GM18508 (cell line): ENCODE results near the gene LCE2B.

Source experiments
- ATAC-seq: cut with Tn5 transposase; IDR thresholded peaks from one replicate; pipeline ENCODE4 v1.9.1; 2021; ENCODE audit warnings: moderate number of reproducible peaks; ENCODE audit not compliant: insufficient read depth, unreplicated experiment

LCE2B gene

GRCh38 chr1:152725261-152725660 lies 39.3 kb downstream of the LCE2B start:
- no peak for ATAC-seq

DNA sequence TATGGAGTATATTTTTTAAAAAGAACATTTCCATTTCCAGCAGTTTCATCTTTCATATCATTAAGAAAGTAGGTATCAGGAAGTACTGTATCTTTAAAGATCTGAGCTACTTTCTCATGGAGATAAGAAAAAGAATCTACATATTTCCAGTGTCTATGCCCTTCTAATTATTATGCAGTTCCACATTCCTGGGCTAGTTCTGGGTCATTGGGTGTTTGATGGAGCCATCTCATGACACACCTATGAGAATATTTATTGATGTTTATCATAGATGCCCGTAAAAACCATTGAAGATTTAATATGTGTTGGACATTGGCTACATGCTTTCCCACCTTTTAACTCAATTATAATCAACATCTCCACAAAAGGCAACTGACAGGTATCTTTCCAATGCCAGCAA lies 43.1 kb downstream of the LCE2B start:
- ATAC-seq: no peak

DNA sequence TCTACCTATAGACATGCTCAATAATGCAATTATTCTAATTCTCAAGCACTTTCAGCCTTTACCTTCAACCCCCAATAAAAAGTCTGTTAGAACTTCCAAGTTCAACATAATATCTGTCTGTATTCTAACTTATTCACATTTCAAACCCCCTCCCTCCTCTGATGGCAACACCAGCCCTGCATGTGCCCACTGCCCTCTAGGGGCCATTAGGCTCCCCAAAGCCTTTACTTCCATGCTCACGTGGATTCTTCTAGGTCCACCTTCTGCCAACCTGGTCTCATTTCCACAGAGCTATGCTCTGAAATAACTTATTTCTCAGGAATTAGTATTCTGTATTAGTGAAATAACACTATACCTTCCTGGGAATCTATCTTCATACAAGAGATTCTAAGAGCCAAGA lies 49.7 kb downstream of the LCE2B start:
- ATAC-seq: no peak
